ENCODE data around the gene CNKSR1.

Gene CNKSR1

GRCh38 chr1:26154750-26155149 lies 22.5 kb upstream of the CNKSR1 start:
- peaks cover 0 to 3% of the 10 kb centered on the region in 2 donors for H3K4me1 Mint-ChIP-seq (ENCODE audit: low read depth in 2 of 2)
- peaks cover 8% of the 10 kb centered on the region for H3K36me3 Mint-ChIP-seq (ENCODE audit: insufficient read depth)
- ATAC-seq (replicated peaks) = no peak
- no peak overlapping the region for H3K4me3 Mint-ChIP-seq
- DNase-seq = no peak
- no peak overlapping the region for H3K27ac Mint-ChIP-seq
- peaks cover 54 to 81% of the 10 kb centered on the region in 2 donors for H3K27me3 Mint-ChIP-seq
- no peaks in the 10 kb centered on the region for H3K9me3 Mint-ChIP-seq

- Mint-ChIP-seq H3K4me1 (ENCODE audit: low read depth in 2 of 2) (peaks cover 0 to 3% of the 10 kb centered on the region in 2 donors), H3K4me3 (no peak overlapping the region), H3K27ac (no peak overlapping the region), H3K36me3 (ENCODE audit: insufficient read depth) (peaks cover 8% of the 10 kb centered on the region), H3K9me3 (no peaks in the 10 kb centered on the region), H3K27me3 (peaks cover 56 to 79% of the 10 kb centered on the region in 2 donors)
- no peak for DNase-seq
- ATAC-seq (replicated peaks) = no peak
These were observed 21.7 kb upstream of the CNKSR1 start for GRCh38 chr1:26155370-26156284.

- no peak for ATAC-seq (replicated peaks)
- Mint-ChIP-seq H3K27me3 (peaks cover 53 to 81% of the 10 kb centered on the region in 2 donors), H3K9me3 (no peaks in the 10 kb centered on the region)
These were observed 20.8 kb upstream of the CNKSR1 start for GRCh38 chr1:26156285-26157038.

DNA sequence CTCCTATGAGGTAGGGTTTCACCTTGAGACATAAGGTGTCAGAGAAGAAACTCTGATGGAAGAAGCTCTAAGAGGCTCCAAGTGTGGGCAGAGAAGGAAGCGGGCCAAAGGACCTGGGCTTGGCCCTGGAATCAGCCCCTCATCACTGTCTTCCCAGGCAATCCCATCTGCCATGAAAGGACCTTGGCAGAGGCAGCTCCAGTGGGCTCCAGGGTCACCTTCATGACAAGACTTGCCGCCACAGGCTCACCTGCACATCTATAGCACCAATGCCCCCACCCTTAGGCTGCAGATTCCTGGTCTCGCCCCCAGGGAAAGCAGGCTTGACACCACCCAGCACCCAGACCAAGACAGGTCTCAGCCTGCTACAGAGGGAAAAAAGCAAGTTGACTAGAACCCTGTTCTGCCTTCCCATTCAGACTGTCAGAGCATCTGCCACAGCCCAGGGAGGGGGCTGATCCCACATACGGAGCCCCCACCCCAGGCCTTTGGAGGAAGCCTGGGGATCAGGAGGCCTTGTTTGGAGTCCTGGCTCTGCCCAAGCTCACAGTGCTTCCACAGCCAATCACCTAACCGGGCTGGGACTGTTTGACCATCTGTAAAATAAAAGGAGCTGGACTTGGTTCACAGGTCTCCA lies 18.9 kb upstream of the CNKSR1 start:
- Mint-ChIP-seq H3K27me3 (peaks cover 58 to 92% of the 10 kb centered on the region in 2 donors), H3K4me1 (ENCODE audit: low read depth in 2 of 2) (peaks cover 0 to 4% of the 10 kb centered on the region in 2 donors)
- ATAC-seq (replicated peaks) = no peak

More at GRCh38 chr1:26156285-26157038, 20.8 kb upstream of the CNKSR1 start:
- Mint-ChIP-seq H3K36me3 (ENCODE audit: insufficient read depth) (peaks cover 8% of the 10 kb centered on the region), H3K4me1 (ENCODE audit: low read depth in 2 of 2) (peaks cover 0 to 3% of the 10 kb centered on the region in 2 donors), H3K4me3 (no peak overlapping the region), H3K27ac (no peak overlapping the region)
- DNase-seq = no peak

GRCh38 chr1:26158908-26159742 lies 18.2 kb upstream of the CNKSR1 start, which contains the start of gene FAM110D:
Gene FAM110D (plus strand): TSS chr1:26159079. CDS start chr1:26161292, 2,213 bp downstream.
- Mint-ChIP-seq H3K9me3 (no peaks in the 10 kb centered on the region), H3K4me1 (ENCODE audit: low read depth in 2 of 2) (peaks cover 0 to 4% of the 10 kb centered on the region in 2 donors), H3K27ac (no peak within 1 kb of the TSS), H3K4me3 (no peak within 1 kb of the TSS), H3K27me3 (peaks cover 53 to 88% of the 10 kb centered on the region in 2 donors), H3K36me3 (ENCODE audit: insufficient read depth) (peaks cover 8% of the 10 kb centered on the region)
- ATAC-seq (replicated peaks) (no peak), DNase-seq (no peak)

More for the DNA sequence above, 18.9 kb upstream of the CNKSR1 start:
- Mint-ChIP-seq H3K27ac (no peak overlapping the region), H3K36me3 (ENCODE audit: insufficient read depth) (peaks cover 8% of the 10 kb centered on the region), H3K4me3 (no peak overlapping the region), H3K9me3 (no peaks in the 10 kb centered on the region)
- DNase-seq = no peak

GRCh38 chr1:26159743-26160039 lies 17.6 kb upstream of the CNKSR1 start:
- ATAC-seq (replicated peaks) = no peak
- H3K4me3 Mint-ChIP-seq = no peak overlapping the region
- H3K27me3 Mint-ChIP-seq = peaks cover 50 to 86% of the 10 kb centered on the region in 2 donors
- DNase-seq = no peak
- peaks cover 0 to 7% of the 10 kb centered on the region in 2 donors for H3K4me1 Mint-ChIP-seq (ENCODE audit: low read depth in 2 of 2)
- H3K36me3 Mint-ChIP-seq (ENCODE audit: insufficient read depth) = peaks cover 8% of the 10 kb centered on the region
- H3K27ac Mint-ChIP-seq = no peak overlapping the region
- H3K9me3 Mint-ChIP-seq = no peaks in the 10 kb centered on the region

DNA sequence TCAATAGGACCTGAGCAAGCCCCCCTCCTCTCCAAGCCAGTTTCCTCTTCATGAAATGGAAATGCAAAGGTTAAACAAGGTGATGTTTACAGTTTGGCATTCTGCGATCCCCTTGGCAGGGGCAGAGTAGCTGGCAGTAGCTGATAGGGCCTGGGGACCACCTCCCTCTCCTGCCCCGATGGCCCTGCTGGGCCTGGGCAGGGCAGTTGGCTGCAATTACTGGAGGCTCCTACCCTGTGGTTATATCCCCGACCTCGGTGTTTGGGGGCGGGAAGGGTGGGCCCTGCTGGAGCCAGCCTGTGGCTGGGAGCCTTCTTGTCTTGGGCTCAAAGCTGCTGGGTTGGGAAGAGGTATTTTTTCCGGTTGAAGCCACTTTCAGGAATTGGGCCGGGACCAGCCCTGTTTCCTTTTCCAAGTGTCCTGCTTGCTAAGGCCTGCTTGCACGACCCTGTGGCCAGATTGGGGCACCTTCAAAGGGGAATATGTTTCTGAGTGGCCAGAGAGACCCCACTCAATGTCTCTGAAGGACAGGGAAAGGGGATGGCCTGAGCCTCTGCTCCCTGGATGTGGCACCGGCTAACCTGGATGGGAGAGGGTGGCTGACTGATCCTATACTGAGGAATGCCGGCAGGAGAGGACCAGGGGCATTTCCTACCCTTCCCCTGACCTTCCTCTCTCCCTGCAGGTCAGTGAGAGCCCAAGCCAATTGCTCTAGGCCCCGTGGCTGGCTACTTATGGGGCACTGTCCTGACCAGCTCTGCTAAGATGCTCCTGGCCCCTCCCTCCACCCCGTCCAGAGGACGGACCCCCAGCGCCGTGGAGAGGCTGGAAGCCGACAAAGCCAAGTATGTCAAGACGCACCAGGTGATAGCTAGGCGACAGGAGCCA lies 16.5 kb upstream of the CNKSR1 start:
- Mint-ChIP-seq H3K4me1 (ENCODE audit: low read depth in 2 of 2) (peaks cover 0 to 10% of the 10 kb centered on the region in 2 donors), H3K27me3 (peaks cover 39 to 81% of the 10 kb centered on the region in 2 donors), H3K9me3 (no peaks in the 10 kb centered on the region), H3K4me3 (no peak overlapping the region), H3K36me3 (ENCODE audit: insufficient read depth) (peaks cover 8% of the 10 kb centered on the region), H3K27ac (no peak overlapping the region)
- ATAC-seq (replicated peaks) (no peak), DNase-seq (no peak)

GRCh38 chr1:26161415-26162219 lies 15.7 kb upstream of the CNKSR1 start:
- Mint-ChIP-seq H3K27me3 (peaks cover 36 to 73% of the 10 kb centered on the region in 2 donors), H3K27ac (no peak overlapping the region), H3K4me1 (ENCODE audit: low read depth in 2 of 2) (peaks cover 2 to 11% of the 10 kb centered on the region in 2 donors), H3K9me3 (no peaks in the 10 kb centered on the region), H3K4me3 (peak overlapping the region; percentile 20 to 46), H3K36me3 (ENCODE audit: insufficient read depth) (peaks cover 4% of the 10 kb centered on the region)
- peak; percentile 55 for ATAC-seq (replicated peaks)
- DNase-seq = no peak

DNA sequence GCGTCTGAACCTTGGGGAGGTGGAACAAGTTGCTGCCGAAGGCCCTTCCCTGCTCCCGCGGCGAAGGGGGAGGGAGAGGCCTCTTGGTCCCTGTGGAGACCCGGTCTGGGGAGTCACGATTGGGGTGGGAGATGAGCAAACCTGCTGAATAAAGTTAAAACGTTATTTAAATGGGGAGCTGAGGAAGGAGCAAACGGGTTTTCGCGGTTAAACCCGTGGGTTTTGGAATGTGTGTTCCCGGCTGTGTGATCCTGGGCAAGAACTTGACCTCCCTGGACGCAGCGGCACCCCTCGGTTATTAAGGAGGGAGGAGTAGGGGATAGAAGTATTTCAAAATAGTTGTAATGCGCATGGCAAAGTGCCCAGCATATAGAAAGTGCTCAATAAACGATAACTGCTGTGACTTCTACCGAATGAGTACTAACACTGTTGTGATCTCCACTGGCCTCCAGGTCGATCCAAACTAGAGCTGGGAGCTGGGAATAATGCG lies 15.0 kb upstream of the CNKSR1 start:
- DNase-seq = no peak
- ATAC-seq (replicated peaks) = no peak
- H3K4me1 Mint-ChIP-seq (ENCODE audit: low read depth in 2 of 2) = peaks cover 7 to 13% of the 10 kb centered on the region in 2 donors
- H3K4me3 Mint-ChIP-seq = peak overlapping the region; percentile 20 to 46
- H3K27me3 Mint-ChIP-seq = peaks cover 35 to 66% of the 10 kb centered on the region in 2 donors
- H3K9me3 Mint-ChIP-seq = no peaks in the 10 kb centered on the region
- peaks cover 4% of the 10 kb centered on the region for H3K36me3 Mint-ChIP-seq (ENCODE audit: insufficient read depth)
- H3K27ac Mint-ChIP-seq = no peak overlapping the region

- H3K27me3 Mint-ChIP-seq = peaks cover 21 to 52% of the 10 kb centered on the region in 2 donors
- peaks cover 4% of the 10 kb centered on the region for H3K36me3 Mint-ChIP-seq (ENCODE audit: insufficient read depth)
- H3K27ac Mint-ChIP-seq = no peak overlapping the region
These were observed 13.6 kb upstream of the CNKSR1 start for GRCh38 chr1:26163684-26164035.

More at GRCh38 chr1:26163684-26164035, 13.6 kb upstream of the CNKSR1 start:
- Mint-ChIP-seq H3K4me3 (peak overlapping the region in 1 of 2 donors; percentile 48), H3K9me3 (no peaks in the 10 kb centered on the region), H3K4me1 (ENCODE audit: low read depth in 2 of 2) (peaks cover 7 to 13% of the 10 kb centered on the region in 2 donors)
- DNase-seq (no peak), ATAC-seq (replicated peaks) (no peak)

Data from effector memory CD8-positive, alpha-beta T cell (primary cell).